ENCODE data around the gene PROC. TPM values are rescaled to one million over a fixed set of nuclear protein-coding genes. Genes with fewer than 3 reads are reported as not detected.

PROC gene
- total and polyA plus RNA-seq, 2 of the 4 experiments (the other 2 are of a cell fraction) = 0.07 TPM; not detected in 1

DNA sequence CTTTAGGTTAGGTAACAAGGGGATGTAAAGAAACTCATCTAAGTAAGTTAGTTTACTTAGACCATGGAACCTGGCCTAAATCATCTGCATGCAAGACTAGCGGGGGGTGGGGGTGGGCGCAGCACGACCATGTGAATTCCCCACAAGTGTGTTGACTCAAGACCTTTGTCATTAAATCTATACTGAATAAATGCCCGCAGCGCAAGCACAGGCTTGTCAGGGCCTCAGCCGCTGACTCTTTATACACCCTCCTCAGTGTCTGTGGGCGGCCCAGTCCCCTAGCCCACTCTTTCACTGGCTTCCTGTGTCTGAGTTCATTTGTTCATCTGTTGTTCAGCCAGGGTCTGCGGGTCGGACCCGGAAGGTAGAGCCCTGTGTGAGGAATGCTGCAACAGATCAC lies 48.2 kb upstream of the PROC start:
- no peak overlapping the region for H2BK15ac ChIP-seq (ENCODE audit: low read depth, low read length)
- H3K27ac ChIP-seq (ENCODE audit: insufficient read depth, low read length) = no peak overlapping the region
- H3K4me2 ChIP-seq (ENCODE audit: low read depth, low read length) = no peak overlapping the region
- no peak overlapping the region for H3K18ac ChIP-seq (ENCODE audit: low read depth, low read length)
- dilution Hi-C loops (cut with HindIII; ENCODE audit: low sequenced_read_pairs, unreplicated experiment) = no loop called here
- ChIA-PET POLR2A (ENCODE audit: unreplicated experiment) (no interaction called here), CTCF (no interaction called here)
- H3K9me1 ChIP-seq (ENCODE audit: insufficient read depth, low read length) = no peaks in the 10 kb centered on the region
- 100% methylated on average over 1 of the region's 10 CpGs; no CpG with 5 or more reads in 1 of the 2 experiments for WGBS, 2 experiments (ENCODE audit: extremely low coverage in 2 of 2, insufficient read length in 1 of 2)
- H3K14ac ChIP-seq (replicated peaks; ENCODE audit: low read depth, low read length) = no peak overlapping the region
- H3K56ac ChIP-seq (ENCODE audit: extremely low read depth, insufficient read depth, low read length) = no peak overlapping the region
- TF ChIP-seq, protein P1, sequence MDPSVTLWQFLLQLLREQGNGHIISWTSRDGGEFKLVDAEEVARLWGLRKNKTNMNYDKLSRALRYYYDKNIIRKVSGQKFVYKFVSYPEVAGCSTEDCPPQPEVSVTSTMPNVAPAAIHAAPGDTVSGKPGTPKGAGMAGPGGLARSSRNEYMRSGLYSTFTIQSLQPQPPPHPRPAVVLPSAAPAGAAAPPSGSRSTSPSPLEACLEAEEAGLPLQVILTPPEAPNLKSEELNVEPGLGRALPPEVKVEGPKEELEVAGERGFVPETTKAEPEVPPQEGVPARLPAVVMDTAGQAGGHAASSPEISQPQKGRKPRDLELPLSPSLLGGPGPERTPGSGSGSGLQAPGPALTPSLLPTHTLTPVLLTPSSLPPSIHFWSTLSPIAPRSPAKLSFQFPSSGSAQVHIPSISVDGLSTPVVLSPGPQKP (IDR thresholded peaks at IDR 0.05; ENCODE audit: borderline replicate concordance, low read depth, low read length) = no peak
- TF ChIP-seq MAFK (IDR thresholded peaks at IDR 0.05; ENCODE audit: low read depth, low read length) = no peak
- no peak for TF ChIP-seq MXI1 (IDR thresholded peaks at IDR 0.05; ENCODE audit: borderline replicate concordance, low read depth, low read length)
- no peak for TF ChIP-seq CHD1 (IDR thresholded peaks at IDR 0.05; ENCODE audit: low read depth, low read length)
- TF ChIP-seq, protein P2, sequence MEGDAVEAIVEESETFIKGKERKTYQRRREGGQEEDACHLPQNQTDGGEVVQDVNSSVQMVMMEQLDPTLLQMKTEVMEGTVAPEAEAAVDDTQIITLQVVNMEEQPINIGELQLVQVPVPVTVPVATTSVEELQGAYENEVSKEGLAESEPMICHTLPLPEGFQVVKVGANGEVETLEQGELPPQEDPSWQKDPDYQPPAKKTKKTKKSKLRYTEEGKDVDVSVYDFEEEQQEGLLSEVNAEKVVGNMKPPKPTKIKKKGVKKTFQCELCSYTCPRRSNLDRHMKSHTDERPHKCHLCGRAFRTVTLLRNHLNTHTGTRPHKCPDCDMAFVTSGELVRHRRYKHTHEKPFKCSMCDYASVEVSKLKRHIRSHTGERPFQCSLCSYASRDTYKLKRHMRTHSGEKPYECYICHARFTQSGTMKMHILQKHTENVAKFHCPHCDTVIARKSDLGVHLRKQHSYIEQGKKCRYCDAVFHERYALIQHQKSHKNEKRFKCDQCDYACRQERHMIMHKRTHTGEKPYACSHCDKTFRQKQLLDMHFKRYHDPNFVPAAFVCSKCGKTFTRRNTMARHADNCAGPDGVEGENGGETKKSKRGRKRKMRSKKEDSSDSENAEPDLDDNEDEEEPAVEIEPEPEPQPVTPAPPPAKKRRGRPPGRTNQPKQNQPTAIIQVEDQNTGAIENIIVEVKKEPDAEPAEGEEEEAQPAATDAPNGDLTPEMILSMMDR (conservative IDR thresholded peaks at IDR 0.05; ENCODE audit: low read depth, low read length) = no peak
- no peak for TF ChIP-seq RCOR1 (IDR thresholded peaks at IDR 0.05; ENCODE audit: insufficient replicate concordance, low read length)
- no peak for TF ChIP-seq SMC3 (IDR thresholded peaks at IDR 0.05; ENCODE audit: low read depth, low read length)
- TF ChIP-seq MAZ (IDR thresholded peaks at IDR 0.05; ENCODE audit: borderline replicate concordance, low read depth, low read length) = no peak
- TF ChIP-seq FOS (IDR thresholded peaks at IDR 0.05; ENCODE audit: low read depth, low read length) = no peak
- TF ChIP-seq, protein P3, sequence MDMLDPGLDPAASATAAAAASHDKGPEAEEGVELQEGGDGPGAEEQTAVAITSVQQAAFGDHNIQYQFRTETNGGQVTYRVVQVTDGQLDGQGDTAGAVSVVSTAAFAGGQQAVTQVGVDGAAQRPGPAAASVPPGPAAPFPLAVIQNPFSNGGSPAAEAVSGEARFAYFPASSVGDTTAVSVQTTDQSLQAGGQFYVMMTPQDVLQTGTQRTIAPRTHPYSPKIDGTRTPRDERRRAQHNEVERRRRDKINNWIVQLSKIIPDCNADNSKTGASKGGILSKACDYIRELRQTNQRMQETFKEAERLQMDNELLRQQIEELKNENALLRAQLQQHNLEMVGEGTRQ (IDR thresholded peaks at IDR 0.05; ENCODE audit: low read depth, low read length) = no peak
- TF ChIP-seq BHLHE40 (IDR thresholded peaks at IDR 0.05; ENCODE audit: low read depth, low read length) = no peak
- no peak for TF ChIP-seq NFE2L2 (IDR thresholded peaks at IDR 0.05; ENCODE audit: low read depth, low read length)
- TF ChIP-seq RAD21 (IDR thresholded peaks at IDR 0.05; ENCODE audit: low read length) = no peak
- no peak for TF ChIP-seq CEBPB (IDR thresholded peaks at IDR 0.05; ENCODE audit: low read depth, low read length)
- no peak for TF ChIP-seq POLR2A (IDR thresholded peaks at IDR 0.05; ENCODE audit: low read depth, low read length)
- no peak for TF ChIP-seq RFX5 (IDR thresholded peaks at IDR 0.05; ENCODE audit: low read depth, low read length)
- no peak overlapping the region for H4K91ac ChIP-seq (ENCODE audit: insufficient read depth, low read depth, low read length)
- no TSS peak for BruUV-seq (replicated peaks)
- no peak overlapping the region for H4K5ac ChIP-seq (ENCODE audit: low read depth, low read length)
- H2BK120ac ChIP-seq (ENCODE audit: low read depth, low read length) = no peak overlapping the region
- H3K27me3 ChIP-seq (ENCODE audit: control insufficient read depth, insufficient read depth, low read length) = no peaks in the 10 kb centered on the region
- peaks cover 4% of the 10 kb centered on the region for H3K4me1 ChIP-seq (ENCODE audit: control insufficient read depth, insufficient read depth, low read length)
- no peak for ATAC-seq (ENCODE audit: low read depth)
- H3K36me3 ChIP-seq (ENCODE audit: control insufficient read depth, insufficient read depth, low read length) = 0 out of 2 replicates have a peak, but pooled peaks cover 2% of the 10 kb centered on the region
- peaks cover 23 to 56% of the 10 kb centered on the region in 2 experiments; a peak in 3 of 4 replicates for H3K79me1 ChIP-seq (ENCODE audit: low read depth in 1 of 2, low read length in 2 of 2)
- H2AFZ ChIP-seq (replicated peaks; ENCODE audit: low read length, poor library complexity) = no peak overlapping the region
- no peak overlapping the region for H2BK20ac ChIP-seq (ENCODE audit: low read depth, low read length)
- peaks cover 58% of the 10 kb centered on the region for H4K20me1 ChIP-seq (ENCODE audit: insufficient read depth, low read length)
- H3K4ac ChIP-seq (ENCODE audit: low read depth, low read length) = no peak overlapping the region
- no peak for DNase-seq
- no peak overlapping the region for H2AK9ac ChIP-seq (replicated peaks; ENCODE audit: low read depth, low read length, poor library complexity)
- H3K4me3 ChIP-seq (ENCODE audit: insufficient read depth, low read depth, low read length) = no peak overlapping the region
- H3K9ac ChIP-seq (ENCODE audit: low read depth, low read length) = no peak overlapping the region
- intact Hi-C loops (cut with micrococcal nuclease) = no loop called here
- H3K23ac ChIP-seq (ENCODE audit: low read depth, low read length) = no peak overlapping the region
- H2AK5ac ChIP-seq (ENCODE audit: low read depth, low read length) = no peak overlapping the region
- in situ Hi-C loops (cut with MboI; ENCODE audit: low sequenced_read_pairs) = no loop called here
- H4K8ac ChIP-seq (ENCODE audit: low read depth in 2 of 2, low read length in 2 of 2) = no peak overlapping the region
- H2BK5ac ChIP-seq (ENCODE audit: low read depth, low read length, poor library complexity, severe bottlenecking) = no peak overlapping the region
- H3K9me3 ChIP-seq (ENCODE audit: control insufficient read depth, insufficient read depth, low read length) = no peaks in the 10 kb centered on the region; the same call in none of the 2 replicates

All from IMR-90 (cell line).